WTC11 (cell line): ENCODE results near the gene DNAJB8. TPM values are rescaled to one million over a fixed set of nuclear protein-coding genes. Genes with fewer than 3 reads are reported as not detected.

ENCODE experiments used
- ATAC-seq: fragments of 200-7000 bp; cut with Tn5 transposase; 2 replicates; pipeline ENCODE4 v1.10.0; 2021; ENCODE audit warnings: mild to moderate bottlenecking, moderate library complexity
- CTCF ChIA-PET: fragments of 300-600 bp; sonication (Branson Sonifier 250); formaldehyde crosslinking; loops from one replicate; lab custom pipeline; 2021; ENCODE audit warnings: antibody characterized with exemption; lab: Charles Lee
- POLR2A ChIA-PET: fragments of 350-600 bp; sonication (Branson Sonifier 250); formaldehyde crosslinking; loops from one replicate; lab custom pipeline; 2021; ENCODE audit warnings: antibody characterized with exemption; lab: Charles Lee
- DNase-seq: peaks from one replicate; pipeline ENCODE4 v3.0.0; 2021; ENCODE audit warnings: low spot score
- H3K27ac Mint-ChIP-seq: 2 replicates; pipeline ENCODE4 v1.8.0; 2021; ENCODE audit warnings: mixed read lengths
- H3K27me3 Mint-ChIP-seq: 2 replicates; pipeline ENCODE4 v1.8.0; 2021; ENCODE audit warnings: low read depth, mild to moderate bottlenecking, moderate library complexity, mixed read lengths
- H3K36me3 Mint-ChIP-seq: 2 replicates; pipeline ENCODE4 v1.8.0; 2021; ENCODE audit warnings: mixed read lengths
- H3K4me1 Mint-ChIP-seq: 2 replicates; pipeline ENCODE4 v1.8.0; 2022; ENCODE audit warnings: mixed read lengths
- H3K4me3 Mint-ChIP-seq: 2 replicates; pipeline ENCODE4 v1.8.0; 2021; ENCODE audit warnings: mild to moderate bottlenecking, moderate library complexity, mixed read lengths
- H3K9me3 Mint-ChIP-seq: 2 replicates; pipeline ENCODE4 v1.8.0; 2021; ENCODE audit warnings: mixed read lengths
- CBFB ChIP-seq: sonication (generic); formaldehyde crosslinking; IDR thresholded peaks from 2 replicates; pipeline ENCODE4 v1.8.1; 2022; ENCODE audit warnings: mild to moderate bottlenecking, low read depth, missing genetic modification reagents
- CREB1 ChIP-seq: sonication (generic); formaldehyde crosslinking; IDR thresholded peaks from 2 replicates; pipeline ENCODE4 v1.8.0; 2023; ENCODE audit warnings: mild to moderate bottlenecking, missing genetic modification reagents
- ESRRA ChIP-seq: sonication (generic); formaldehyde crosslinking; IDR thresholded peaks from 2 replicates; pipeline ENCODE4 v1.8.1; 2022; ENCODE audit warnings: mild to moderate bottlenecking, missing genetic modification reagents, borderline replicate concordance
- FOXJ3 ChIP-seq: sonication (generic); formaldehyde crosslinking; IDR thresholded peaks from 2 replicates; pipeline ENCODE4 v1.9.0; 2021; ENCODE audit warnings: missing genetic modification reagents, mild to moderate bottlenecking, borderline replicate concordance
- FOXP1 ChIP-seq: sonication (generic); formaldehyde crosslinking; IDR thresholded peaks from 2 replicates; pipeline ENCODE4 v1.8.0; 2022; ENCODE audit warnings: missing genetic modification reagents, mild to moderate bottlenecking, moderate library complexity, borderline replicate concordance
- HMGA2 ChIP-seq: fragments of 250-450 bp; sonication (Bioruptor Pico); IDR thresholded peaks from 2 replicates; pipeline ENCODE4 v1.4.0; 2021; ENCODE audit warnings: mild to moderate bottlenecking, moderate library complexity
- IRF2 ChIP-seq: sonication (generic); formaldehyde crosslinking; IDR thresholded peaks from 2 replicates; pipeline ENCODE4 v1.8.0; 2022; ENCODE audit warnings: low read depth, missing genetic modification reagents, borderline replicate concordance
- KAT7 ChIP-seq: sonication (generic); formaldehyde crosslinking; IDR thresholded peaks from 2 replicates; pipeline ENCODE4 v1.8.1; 2023; ENCODE audit warnings: missing genetic modification reagents, mild to moderate bottlenecking, borderline replicate concordance
- RELA ChIP-seq: sonication (generic); formaldehyde crosslinking; IDR thresholded peaks from 2 replicates; pipeline ENCODE4 v1.8.1; 2022; ENCODE audit warnings: missing genetic modification reagents, mild to moderate bottlenecking, borderline replicate concordance
- RORB ChIP-seq: fragments of 250-450 bp; sonication (Bioruptor Pico); IDR thresholded peaks from 2 replicates; pipeline ENCODE4 v1.9.0; 2021; ENCODE audit warnings: mild to moderate bottlenecking
- SMAD3 ChIP-seq: sonication (generic); formaldehyde crosslinking; IDR thresholded peaks from 2 replicates; pipeline ENCODE4 v1.8.0; 2022; ENCODE audit warnings: missing genetic modification reagents, mild to moderate bottlenecking, borderline replicate concordance
- TCF7 ChIP-seq: sonication (generic); formaldehyde crosslinking; IDR thresholded peaks from 2 replicates; pipeline ENCODE4 v1.8.0; 2022; ENCODE audit warnings: mild to moderate bottlenecking, low read depth, missing genetic modification reagents, moderate library complexity
- TEAD1 ChIP-seq: sonication (generic); formaldehyde crosslinking; IDR thresholded peaks from 2 replicates; pipeline ENCODE4 v1.8.0; 2022; ENCODE audit warnings: mild to moderate bottlenecking, missing genetic modification reagents
- TP53 ChIP-seq: sonication (generic); formaldehyde crosslinking; IDR thresholded peaks from 2 replicates; pipeline ENCODE4 v1.8.1; 2023; ENCODE audit warnings: mild to moderate bottlenecking, missing genetic modification reagents
- ZNF138 ChIP-seq: sonication (generic); formaldehyde crosslinking; conservative IDR thresholded peaks from 2 replicates; pipeline ENCODE4 v1.8.1; 2022; ENCODE audit warnings: mild to moderate bottlenecking, moderate library complexity, missing genetic modification reagents
- total RNA-seq: library from RNA; stranded (reverse); gene quantifications from 3 replicates; pipeline ENCODE4 v1.2.3, GENCODE V29; 2021
- TF ChIP-seq, protein P1 (sequence below): sonication (generic); formaldehyde crosslinking; IDR thresholded peaks from 2 replicates; pipeline ENCODE4 v1.8.0; 2022; ENCODE audit warnings: mild to moderate bottlenecking, missing genetic modification reagents
- TF ChIP-seq, protein P2 (sequence below): sonication (generic); formaldehyde crosslinking; conservative IDR thresholded peaks from 2 replicates; pipeline ENCODE4 v1.8.1; 2023; ENCODE audit warnings: mild to moderate bottlenecking, low read depth, missing genetic modification reagents, moderate library complexity
- TF ChIP-seq, protein P3 (sequence below): sonication (generic); formaldehyde crosslinking; IDR thresholded peaks from 2 replicates; pipeline ENCODE4 v1.8.1; 2022; ENCODE audit warnings: low read depth, mild to moderate bottlenecking, moderate library complexity, missing genetic modification reagents, borderline replicate concordance
- TF ChIP-seq, protein P4 (sequence below): sonication (generic); formaldehyde crosslinking; IDR thresholded peaks from 2 replicates; pipeline ENCODE4 v1.8.1; 2023; ENCODE audit warnings: mild to moderate bottlenecking, missing genetic modification reagents
- TF ChIP-seq, protein P5 (sequence below): sonication (generic); formaldehyde crosslinking; IDR thresholded peaks from 2 replicates; pipeline ENCODE4 v1.8.1; 2023; ENCODE audit warnings: mild to moderate bottlenecking, missing genetic modification reagents, borderline replicate concordance
- TF ChIP-seq, protein P6 (sequence below): fragments of 250-450 bp; sonication (Bioruptor Pico); IDR thresholded peaks from 2 replicates; pipeline ENCODE4 v1.9.0; 2021; ENCODE audit warnings: mild to moderate bottlenecking
- TF ChIP-seq, protein P7 (sequence below): sonication (generic); formaldehyde crosslinking; IDR thresholded peaks from 2 replicates; pipeline ENCODE4 v1.8.1; 2022; ENCODE audit warnings: mild to moderate bottlenecking, moderate library complexity, missing genetic modification reagents

DNAJB8 gene
- total RNA-seq, 1 experiment from 2014 or later, result not detected

DNA sequence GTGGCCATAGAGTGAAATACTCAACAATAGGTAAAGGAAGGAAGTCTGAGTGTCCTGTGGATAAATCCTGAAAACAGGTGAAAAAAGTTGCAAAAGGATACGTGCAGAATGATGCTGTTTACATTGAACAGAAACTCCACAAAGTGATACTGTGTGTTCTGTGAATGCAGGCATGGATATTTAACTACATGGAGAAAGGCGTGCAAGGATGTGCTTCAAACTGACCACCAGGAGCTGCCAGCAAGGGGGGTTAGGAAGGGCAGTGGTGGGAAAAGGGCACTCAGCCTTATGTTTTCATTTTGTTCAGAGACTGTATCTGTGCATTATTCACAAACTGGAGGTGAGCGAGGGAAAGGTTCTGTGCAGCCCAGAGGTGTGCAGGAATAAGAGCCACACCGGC is 47.4 kb downstream of the DNAJB8 start (continued):
- TF ChIP-seq, protein P1, sequence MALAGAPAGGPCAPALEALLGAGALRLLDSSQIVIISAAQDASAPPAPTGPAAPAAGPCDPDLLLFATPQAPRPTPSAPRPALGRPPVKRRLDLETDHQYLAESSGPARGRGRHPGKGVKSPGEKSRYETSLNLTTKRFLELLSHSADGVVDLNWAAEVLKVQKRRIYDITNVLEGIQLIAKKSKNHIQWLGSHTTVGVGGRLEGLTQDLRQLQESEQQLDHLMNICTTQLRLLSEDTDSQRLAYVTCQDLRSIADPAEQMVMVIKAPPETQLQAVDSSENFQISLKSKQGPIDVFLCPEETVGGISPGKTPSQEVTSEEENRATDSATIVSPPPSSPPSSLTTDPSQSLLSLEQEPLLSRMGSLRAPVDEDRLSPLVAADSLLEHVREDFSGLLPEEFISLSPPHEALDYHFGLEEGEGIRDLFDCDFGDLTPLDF (CRISPR knock-in tag), result no peak
- TF ChIP-seq FOXP1 (CRISPR knock-in tag), result no peak
- TF ChIP-seq, protein P2, sequence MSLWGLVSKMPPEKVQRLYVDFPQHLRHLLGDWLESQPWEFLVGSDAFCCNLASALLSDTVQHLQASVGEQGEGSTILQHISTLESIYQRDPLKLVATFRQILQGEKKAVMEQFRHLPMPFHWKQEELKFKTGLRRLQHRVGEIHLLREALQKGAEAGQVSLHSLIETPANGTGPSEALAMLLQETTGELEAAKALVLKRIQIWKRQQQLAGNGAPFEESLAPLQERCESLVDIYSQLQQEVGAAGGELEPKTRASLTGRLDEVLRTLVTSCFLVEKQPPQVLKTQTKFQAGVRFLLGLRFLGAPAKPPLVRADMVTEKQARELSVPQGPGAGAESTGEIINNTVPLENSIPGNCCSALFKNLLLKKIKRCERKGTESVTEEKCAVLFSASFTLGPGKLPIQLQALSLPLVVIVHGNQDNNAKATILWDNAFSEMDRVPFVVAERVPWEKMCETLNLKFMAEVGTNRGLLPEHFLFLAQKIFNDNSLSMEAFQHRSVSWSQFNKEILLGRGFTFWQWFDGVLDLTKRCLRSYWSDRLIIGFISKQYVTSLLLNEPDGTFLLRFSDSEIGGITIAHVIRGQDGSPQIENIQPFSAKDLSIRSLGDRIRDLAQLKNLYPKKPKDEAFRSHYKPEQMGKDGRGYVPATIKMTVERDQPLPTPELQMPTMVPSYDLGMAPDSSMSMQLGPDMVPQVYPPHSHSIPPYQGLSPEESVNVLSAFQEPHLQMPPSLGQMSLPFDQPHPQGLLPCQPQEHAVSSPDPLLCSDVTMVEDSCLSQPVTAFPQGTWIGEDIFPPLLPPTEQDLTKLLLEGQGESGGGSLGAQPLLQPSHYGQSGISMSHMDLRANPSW (CRISPR knock-in tag), result no peak
- TF ChIP-seq CBFB (CRISPR knock-in tag), result no peak

DNA sequence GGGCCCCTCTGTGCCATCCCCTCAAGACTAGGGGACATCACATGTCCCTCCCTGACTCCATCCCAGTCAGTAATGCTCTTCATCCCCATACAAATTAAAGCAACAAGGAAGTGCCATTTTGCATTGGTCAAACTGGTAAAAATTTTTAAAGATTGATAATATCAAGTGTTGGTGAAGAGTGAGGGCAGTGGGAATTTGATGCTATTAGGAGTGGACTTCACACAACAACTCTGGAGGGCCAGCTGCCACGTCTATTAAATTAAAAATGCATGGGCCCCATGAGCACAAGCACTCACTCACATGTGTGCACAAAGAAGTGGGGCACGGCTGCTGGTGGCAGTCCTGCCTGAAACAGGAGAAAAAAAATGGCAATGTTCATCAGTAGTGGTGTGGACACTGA is 47.8 kb downstream of the DNAJB8 start:
- no peak for TF ChIP-seq CBFB (CRISPR knock-in tag)
- TF ChIP-seq, protein P1 (CRISPR knock-in tag), result no peak
- no peak for TF ChIP-seq KAT7 (CRISPR knock-in tag)
- TF ChIP-seq, protein P3, sequence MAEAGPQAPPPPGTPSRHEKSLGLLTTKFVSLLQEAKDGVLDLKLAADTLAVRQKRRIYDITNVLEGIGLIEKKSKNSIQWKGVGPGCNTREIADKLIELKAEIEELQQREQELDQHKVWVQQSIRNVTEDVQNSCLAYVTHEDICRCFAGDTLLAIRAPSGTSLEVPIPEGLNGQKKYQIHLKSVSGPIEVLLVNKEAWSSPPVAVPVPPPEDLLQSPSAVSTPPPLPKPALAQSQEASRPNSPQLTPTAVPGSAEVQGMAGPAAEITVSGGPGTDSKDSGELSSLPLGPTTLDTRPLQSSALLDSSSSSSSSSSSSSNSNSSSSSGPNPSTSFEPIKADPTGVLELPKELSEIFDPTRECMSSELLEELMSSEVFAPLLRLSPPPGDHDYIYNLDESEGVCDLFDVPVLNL (CRISPR knock-in tag), result no peak
- no peak for TF ChIP-seq IRF2
- TF ChIP-seq HMGA2, result no peak
- no peak for TF ChIP-seq TP53 (CRISPR knock-in tag)
- no peak for TF ChIP-seq ESRRA
- TF ChIP-seq ZNF138 (CRISPR knock-in tag), result no peak
- TF ChIP-seq, protein P4, sequence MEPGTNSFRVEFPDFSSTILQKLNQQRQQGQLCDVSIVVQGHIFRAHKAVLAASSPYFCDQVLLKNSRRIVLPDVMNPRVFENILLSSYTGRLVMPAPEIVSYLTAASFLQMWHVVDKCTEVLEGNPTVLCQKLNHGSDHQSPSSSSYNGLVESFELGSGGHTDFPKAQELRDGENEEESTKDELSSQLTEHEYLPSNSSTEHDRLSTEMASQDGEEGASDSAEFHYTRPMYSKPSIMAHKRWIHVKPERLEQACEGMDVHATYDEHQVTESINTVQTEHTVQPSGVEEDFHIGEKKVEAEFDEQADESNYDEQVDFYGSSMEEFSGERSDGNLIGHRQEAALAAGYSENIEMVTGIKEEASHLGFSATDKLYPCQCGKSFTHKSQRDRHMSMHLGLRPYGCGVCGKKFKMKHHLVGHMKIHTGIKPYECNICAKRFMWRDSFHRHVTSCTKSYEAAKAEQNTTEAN (CRISPR knock-in tag), result no peak
- no peak for TF ChIP-seq CREB1 (CRISPR knock-in tag)
- TF ChIP-seq, protein P5, sequence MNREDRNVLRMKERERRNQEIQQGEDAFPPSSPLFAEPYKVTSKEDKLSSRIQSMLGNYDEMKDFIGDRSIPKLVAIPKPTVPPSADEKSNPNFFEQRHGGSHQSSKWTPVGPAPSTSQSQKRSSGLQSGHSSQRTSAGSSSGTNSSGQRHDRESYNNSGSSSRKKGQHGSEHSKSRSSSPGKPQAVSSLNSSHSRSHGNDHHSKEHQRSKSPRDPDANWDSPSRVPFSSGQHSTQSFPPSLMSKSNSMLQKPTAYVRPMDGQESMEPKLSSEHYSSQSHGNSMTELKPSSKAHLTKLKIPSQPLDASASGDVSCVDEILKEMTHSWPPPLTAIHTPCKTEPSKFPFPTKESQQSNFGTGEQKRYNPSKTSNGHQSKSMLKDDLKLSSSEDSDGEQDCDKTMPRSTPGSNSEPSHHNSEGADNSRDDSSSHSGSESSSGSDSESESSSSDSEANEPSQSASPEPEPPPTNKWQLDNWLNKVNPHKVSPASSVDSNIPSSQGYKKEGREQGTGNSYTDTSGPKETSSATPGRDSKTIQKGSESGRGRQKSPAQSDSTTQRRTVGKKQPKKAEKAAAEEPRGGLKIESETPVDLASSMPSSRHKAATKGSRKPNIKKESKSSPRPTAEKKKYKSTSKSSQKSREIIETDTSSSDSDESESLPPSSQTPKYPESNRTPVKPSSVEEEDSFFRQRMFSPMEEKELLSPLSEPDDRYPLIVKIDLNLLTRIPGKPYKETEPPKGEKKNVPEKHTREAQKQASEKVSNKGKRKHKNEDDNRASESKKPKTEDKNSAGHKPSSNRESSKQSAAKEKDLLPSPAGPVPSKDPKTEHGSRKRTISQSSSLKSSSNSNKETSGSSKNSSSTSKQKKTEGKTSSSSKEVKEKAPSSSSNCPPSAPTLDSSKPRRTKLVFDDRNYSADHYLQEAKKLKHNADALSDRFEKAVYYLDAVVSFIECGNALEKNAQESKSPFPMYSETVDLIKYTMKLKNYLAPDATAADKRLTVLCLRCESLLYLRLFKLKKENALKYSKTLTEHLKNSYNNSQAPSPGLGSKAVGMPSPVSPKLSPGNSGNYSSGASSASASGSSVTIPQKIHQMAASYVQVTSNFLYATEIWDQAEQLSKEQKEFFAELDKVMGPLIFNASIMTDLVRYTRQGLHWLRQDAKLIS (CRISPR knock-in tag), result no peak
- no peak for TF ChIP-seq RELA (CRISPR knock-in tag)
- TF ChIP-seq FOXJ3 (CRISPR knock-in tag), result no peak
- no peak for TF ChIP-seq SMAD3
- TF ChIP-seq TEAD1 (CRISPR knock-in tag), result no peak
- TF ChIP-seq RORB (CRISPR knock-in tag), result no peak
- TF ChIP-seq TCF7 (CRISPR knock-in tag), result no peak
- TF ChIP-seq, protein P6, sequence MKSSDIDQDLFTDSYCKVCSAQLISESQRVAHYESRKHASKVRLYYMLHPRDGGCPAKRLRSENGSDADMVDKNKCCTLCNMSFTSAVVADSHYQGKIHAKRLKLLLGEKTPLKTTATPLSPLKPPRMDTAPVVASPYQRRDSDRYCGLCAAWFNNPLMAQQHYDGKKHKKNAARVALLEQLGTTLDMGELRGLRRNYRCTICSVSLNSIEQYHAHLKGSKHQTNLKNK (CRISPR knock-in tag), result no peak
- TF ChIP-seq, protein P7, sequence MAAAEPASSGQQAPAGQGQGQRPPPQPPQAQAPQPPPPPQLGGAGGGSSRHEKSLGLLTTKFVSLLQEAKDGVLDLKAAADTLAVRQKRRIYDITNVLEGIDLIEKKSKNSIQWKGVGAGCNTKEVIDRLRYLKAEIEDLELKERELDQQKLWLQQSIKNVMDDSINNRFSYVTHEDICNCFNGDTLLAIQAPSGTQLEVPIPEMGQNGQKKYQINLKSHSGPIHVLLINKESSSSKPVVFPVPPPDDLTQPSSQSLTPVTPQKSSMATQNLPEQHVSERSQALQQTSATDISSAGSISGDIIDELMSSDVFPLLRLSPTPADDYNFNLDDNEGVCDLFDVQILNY (CRISPR knock-in tag), result no peak
- Mint-ChIP-seq H3K4me3 (no peak overlapping the region), H3K9me3 (peaks cover 5% of the 10 kb centered on the region), H3K36me3 (no peaks in the 10 kb centered on the region), H3K27ac (no peak overlapping the region), H3K27me3 (peaks cover 4% of the 10 kb centered on the region), H3K4me1 (peaks cover 4% of the 10 kb centered on the region)
- ChIA-PET POLR2A (no interaction called here), CTCF (no interaction called here)
- ATAC-seq (no peak), DNase-seq (no peak)
